HepG2 (cell line): ENCODE results near the gene CACNA1I. TPM values are rescaled to one million over a fixed set of nuclear protein-coding genes. Genes with fewer than 3 reads are reported as not detected.
A peak's percentile ranks its signal among the peaks of the same experiment; 100 is the strongest.

Experiments
- ELF1 ChIP-seq: sonication (generic); formaldehyde crosslinking; IDR thresholded peaks from 2 replicates; pipeline ENCODE4 v1.4.0; 2020; ENCODE audit warnings: missing genetic modification reagents
- KLF11 ChIP-seq: IDR thresholded peaks from 2 replicates; pipeline ENCODE4 v1.6.1; 2016; ENCODE audit warnings: missing compliant biosample characterization
- PAX8 ChIP-seq: sonication (generic); formaldehyde crosslinking; IDR thresholded peaks from 2 replicates; pipeline ENCODE4 v1.8.0; 2022; ENCODE audit warnings: mild to moderate bottlenecking, missing genetic modification reagents, borderline replicate concordance
- PRDM15 ChIP-seq: sonication (generic); formaldehyde crosslinking; IDR thresholded peaks from 2 replicates; pipeline ENCODE4 v1.4.0; 2020; ENCODE audit warnings: missing genetic modification reagents
- REXO4 ChIP-seq: sonication (generic); formaldehyde crosslinking; IDR thresholded peaks from 2 replicates; pipeline ENCODE4 v1.8.0; 2022; ENCODE audit warnings: missing genetic modification reagents, mild to moderate bottlenecking, borderline replicate concordance
- SAFB2 ChIP-seq: sonication (generic); formaldehyde crosslinking; IDR thresholded peaks from 2 replicates; pipeline ENCODE4 v1.5.1; 2020; ENCODE audit warnings: missing genetic modification reagents, low read depth, mild to moderate bottlenecking, borderline replicate concordance
- SALL1 ChIP-seq: sonication (generic); formaldehyde crosslinking; IDR thresholded peaks from 2 replicates; pipeline ENCODE4 v1.8.0; 2022; ENCODE audit warnings: mild to moderate bottlenecking, missing genetic modification reagents
- ZFP36L2 ChIP-seq: sonication (generic); formaldehyde crosslinking; IDR thresholded peaks from 2 replicates; pipeline ENCODE4 v1.4.0; 2020; ENCODE audit warnings: missing genetic modification reagents
- ZMYM2 ChIP-seq: sonication (generic); formaldehyde crosslinking; IDR thresholded peaks from 2 replicates; pipeline ENCODE4 v1.8.0; 2022; ENCODE audit warnings: mild to moderate bottlenecking, missing genetic modification reagents
- ZNF296 ChIP-seq: sonication (generic); formaldehyde crosslinking; conservative IDR thresholded peaks from 2 replicates; pipeline ENCODE4 v1.5.0; 2020; ENCODE audit warnings: mild to moderate bottlenecking, missing genetic modification reagents
- ZNF879 ChIP-seq: sonication (generic); formaldehyde crosslinking; IDR thresholded peaks from 2 replicates; pipeline ENCODE4 v1.8.1; 2023; ENCODE audit warnings: missing genetic modification reagents
- polyA plus RNA-seq, 8 experiments: library from polyadenylated mRNA; depleted of rRNA in 3 of 8; stranded (reverse) in 7 of 8; unstranded in 1 of 8; fragments of >200 nt; fragmentation: Illumina TruSeq in 4 of 8; extraction: Trizol in 4 of 8; gene quantifications; 2 replicates each; pipeline versions ENCODE4 v1.2.1 to v1.2.3, GENCODE V29; 2011 to 2016; ENCODE audit warnings: low read depth in 4 of 8, missing spikeins in 1 of 8, mixed read lengths in 1 of 8; ENCODE audit not compliant: insufficient read depth in 1 of 8
- total RNA-seq, 5 experiments: library from RNA; depleted of rRNA; stranded (reverse); fragments of >200 nt; fragmentation: Illumina TruSeq; extraction: Trizol; gene quantifications; 2 replicates each; pipeline ENCODE4 v1.2.3, GENCODE V29; 2016; ENCODE audit warnings: low read depth in 1 of 5
- TF ChIP-seq, protein P1 (sequence below): sonication (generic); formaldehyde crosslinking; IDR thresholded peaks from 2 replicates; pipeline ENCODE4 v1.4.0; 2020; ENCODE audit warnings: missing genetic modification reagents
- TF ChIP-seq, protein P2 (sequence below): sonication (generic); formaldehyde crosslinking; IDR thresholded peaks from 2 replicates; pipeline ENCODE4 v1.4.0; 2020; ENCODE audit warnings: missing genetic modification reagents, borderline replicate concordance
- TF ChIP-seq, protein P3 (sequence below): sonication (generic); formaldehyde crosslinking; IDR thresholded peaks from 2 replicates; pipeline ENCODE4 v1.4.0; 2020; ENCODE audit warnings: mild to moderate bottlenecking, missing genetic modification reagents, borderline replicate concordance

The CACNA1I gene
- total and polyA plus RNA-seq, 2 of the 13 experiments (the other 11 are each of a cell fraction or from before 2014, with no cell fraction given) = not detected

GRCh38 chr22:39529487-39529851, 41.1 kb upstream of the CACNA1I start (continued):
- TF ChIP-seq, protein P1, sequence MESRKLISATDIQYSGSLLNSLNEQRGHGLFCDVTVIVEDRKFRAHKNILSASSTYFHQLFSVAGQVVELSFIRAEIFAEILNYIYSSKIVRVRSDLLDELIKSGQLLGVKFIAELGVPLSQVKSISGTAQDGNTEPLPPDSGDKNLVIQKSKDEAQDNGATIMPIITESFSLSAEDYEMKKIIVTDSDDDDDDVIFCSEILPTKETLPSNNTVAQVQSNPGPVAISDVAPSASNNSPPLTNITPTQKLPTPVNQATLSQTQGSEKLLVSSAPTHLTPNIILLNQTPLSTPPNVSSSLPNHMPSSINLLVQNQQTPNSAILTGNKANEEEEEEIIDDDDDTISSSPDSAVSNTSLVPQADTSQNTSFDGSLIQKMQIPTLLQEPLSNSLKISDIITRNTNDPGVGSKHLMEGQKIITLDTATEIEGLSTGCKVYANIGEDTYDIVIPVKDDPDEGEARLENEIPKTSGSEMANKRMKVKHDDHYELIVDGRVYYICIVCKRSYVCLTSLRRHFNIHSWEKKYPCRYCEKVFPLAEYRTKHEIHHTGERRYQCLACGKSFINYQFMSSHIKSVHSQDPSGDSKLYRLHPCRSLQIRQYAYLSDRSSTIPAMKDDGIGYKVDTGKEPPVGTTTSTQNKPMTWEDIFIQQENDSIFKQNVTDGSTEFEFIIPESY (CRISPR knock-in tag) = no peak
- TF ChIP-seq, protein P2, sequence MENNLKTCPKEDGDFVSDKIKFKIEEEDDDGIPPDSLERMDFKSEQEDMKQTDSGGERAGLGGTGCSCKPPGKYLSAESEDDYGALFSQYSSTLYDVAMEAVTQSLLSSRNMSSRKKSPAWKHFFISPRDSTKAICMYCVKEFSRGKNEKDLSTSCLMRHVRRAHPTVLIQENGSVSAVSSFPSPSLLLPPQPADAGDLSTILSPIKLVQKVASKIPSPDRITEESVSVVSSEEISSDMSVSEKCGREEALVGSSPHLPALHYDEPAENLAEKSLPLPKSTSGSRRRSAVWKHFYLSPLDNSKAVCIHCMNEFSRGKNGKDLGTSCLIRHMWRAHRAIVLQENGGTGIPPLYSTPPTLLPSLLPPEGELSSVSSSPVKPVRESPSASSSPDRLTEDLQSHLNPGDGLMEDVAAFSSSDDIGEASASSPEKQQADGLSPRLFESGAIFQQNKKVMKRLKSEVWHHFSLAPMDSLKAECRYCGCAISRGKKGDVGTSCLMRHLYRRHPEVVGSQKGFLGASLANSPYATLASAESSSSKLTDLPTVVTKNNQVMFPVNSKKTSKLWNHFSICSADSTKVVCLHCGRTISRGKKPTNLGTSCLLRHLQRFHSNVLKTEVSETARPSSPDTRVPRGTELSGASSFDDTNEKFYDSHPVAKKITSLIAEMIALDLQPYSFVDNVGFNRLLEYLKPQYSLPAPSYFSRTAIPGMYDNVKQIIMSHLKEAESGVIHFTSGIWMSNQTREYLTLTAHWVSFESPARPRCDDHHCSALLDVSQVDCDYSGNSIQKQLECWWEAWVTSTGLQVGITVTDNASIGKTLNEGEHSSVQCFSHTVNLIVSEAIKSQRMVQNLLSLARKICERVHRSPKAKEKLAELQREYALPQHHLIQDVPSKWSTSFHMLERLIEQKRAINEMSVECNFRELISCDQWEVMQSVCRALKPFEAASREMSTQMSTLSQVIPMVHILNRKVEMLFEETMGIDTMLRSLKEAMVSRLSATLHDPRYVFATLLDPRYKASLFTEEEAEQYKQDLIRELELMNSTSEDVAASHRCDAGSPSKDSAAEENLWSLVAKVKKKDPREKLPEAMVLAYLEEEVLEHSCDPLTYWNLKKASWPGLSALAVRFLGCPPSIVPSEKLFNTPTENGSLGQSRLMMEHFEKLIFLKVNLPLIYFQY (CRISPR knock-in tag) = no peak
- TF ChIP-seq SALL1 (no peak), SAFB2 (CRISPR knock-in tag) (0 out of 2 replicates have a peak, but pooled peaks have one; percentile 16), KLF11 (CRISPR knock-in tag) (no peak), ZNF296 (CRISPR knock-in tag) (no peak), ZNF879 (CRISPR knock-in tag) (no peak), REXO4 (CRISPR knock-in tag) (no peak), PAX8 (CRISPR knock-in tag) (no peak), ELF1 (CRISPR knock-in tag) (no peak), ZMYM2 (CRISPR knock-in tag) (no peak), ZFP36L2 (CRISPR knock-in tag) (no peak), PRDM15 (no peak; the same call in 1 of the 2 replicates)
- TF ChIP-seq, protein P3, sequence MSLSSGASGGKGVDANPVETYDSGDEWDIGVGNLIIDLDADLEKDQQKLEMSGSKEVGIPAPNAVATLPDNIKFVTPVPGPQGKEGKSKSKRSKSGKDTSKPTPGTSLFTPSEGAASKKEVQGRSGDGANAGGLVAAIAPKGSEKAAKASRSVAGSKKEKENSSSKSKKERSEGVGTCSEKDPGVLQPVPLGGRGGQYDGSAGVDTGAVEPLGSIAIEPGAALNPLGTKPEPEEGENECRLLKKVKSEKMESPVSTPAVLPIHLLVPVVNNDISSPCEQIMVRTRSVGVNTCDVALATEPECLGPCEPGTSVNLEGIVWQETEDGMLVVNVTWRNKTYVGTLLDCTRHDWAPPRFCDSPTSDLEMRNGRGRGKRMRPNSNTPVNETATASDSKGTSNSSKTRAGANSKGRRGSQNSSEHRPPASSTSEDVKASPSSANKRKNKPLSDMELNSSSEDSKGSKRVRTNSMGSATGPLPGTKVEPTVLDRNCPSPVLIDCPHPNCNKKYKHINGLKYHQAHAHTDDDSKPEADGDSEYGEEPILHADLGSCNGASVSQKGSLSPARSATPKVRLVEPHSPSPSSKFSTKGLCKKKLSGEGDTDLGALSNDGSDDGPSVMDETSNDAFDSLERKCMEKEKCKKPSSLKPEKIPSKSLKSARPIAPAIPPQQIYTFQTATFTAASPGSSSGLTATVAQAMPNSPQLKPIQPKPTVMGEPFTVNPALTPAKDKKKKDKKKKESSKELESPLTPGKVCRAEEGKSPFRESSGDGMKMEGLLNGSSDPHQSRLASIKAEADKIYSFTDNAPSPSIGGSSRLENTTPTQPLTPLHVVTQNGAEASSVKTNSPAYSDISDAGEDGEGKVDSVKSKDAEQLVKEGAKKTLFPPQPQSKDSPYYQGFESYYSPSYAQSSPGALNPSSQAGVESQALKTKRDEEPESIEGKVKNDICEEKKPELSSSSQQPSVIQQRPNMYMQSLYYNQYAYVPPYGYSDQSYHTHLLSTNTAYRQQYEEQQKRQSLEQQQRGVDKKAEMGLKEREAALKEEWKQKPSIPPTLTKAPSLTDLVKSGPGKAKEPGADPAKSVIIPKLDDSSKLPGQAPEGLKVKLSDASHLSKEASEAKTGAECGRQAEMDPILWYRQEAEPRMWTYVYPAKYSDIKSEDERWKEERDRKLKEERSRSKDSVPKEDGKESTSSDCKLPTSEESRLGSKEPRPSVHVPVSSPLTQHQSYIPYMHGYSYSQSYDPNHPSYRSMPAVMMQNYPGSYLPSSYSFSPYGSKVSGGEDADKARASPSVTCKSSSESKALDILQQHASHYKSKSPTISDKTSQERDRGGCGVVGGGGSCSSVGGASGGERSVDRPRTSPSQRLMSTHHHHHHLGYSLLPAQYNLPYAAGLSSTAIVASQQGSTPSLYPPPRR (CRISPR knock-in tag) = no peak
